ELF-1 (cell line): ENCODE results near the gene TMEM258.
A peak's percentile ranks its signal among the peaks of the same experiment; 100 is the strongest.

ENCODE experiments used
- DNase-seq: peaks from one replicate; pipeline ENCODE4 v3.0.0-alpha.2; 2016; ENCODE audit warnings: low read depth, low spot score

Gene TMEM258

GRCh38 chr11:61792310-61793082 is at the start of gene TMEM258, which contains the start of gene FEN1:
Gene TMEM258 (minus strand): TSS chr11:61792599. CDS start chr11:61792558, 41 bp downstream.
Gene FEN1 (plus strand): TSS chr11:61792911. CDS start chr11:61795362, 2,451 bp downstream.
- DNase-seq, result peak; percentile 96

- no peak for DNase-seq
Measured at GRCh38 chr11:61841636-61842527, 49.5 kb upstream of the TMEM258 start.

GRCh38 chr11:61840371-61840770 is 48.0 kb upstream of the TMEM258 start:
- DNase-seq, result no peak

- no peak for DNase-seq
Measured at GRCh38 chr11:61839742-61840141, 47.3 kb upstream of the TMEM258 start.

GRCh38 chr11:61838921-61839320 is 46.5 kb upstream of the TMEM258 start:
- DNase-seq, result no peak

GRCh38 chr11:61838501-61838900 is 46.1 kb upstream of the TMEM258 start:
- DNase-seq, result no peak

GRCh38 chr11:61837411-61838005 is 45.1 kb upstream of the TMEM258 start:
- no peak for DNase-seq

GRCh38 chr11:61836193-61836592 is 43.8 kb upstream of the TMEM258 start:
- DNase-seq, result no peak

- DNase-seq, result peak; percentile 63
Measured at GRCh38 chr11:61834278-61835048, 42.1 kb upstream of the TMEM258 start.

- DNase-seq, result no peak
Measured at GRCh38 chr11:61833926-61834277, 41.5 kb upstream of the TMEM258 start.

GRCh38 chr11:61833471-61833870 is 41.1 kb upstream of the TMEM258 start:
- no peak for DNase-seq

GRCh38 chr11:61832754-61833153 is 40.4 kb upstream of the TMEM258 start:
- no peak for DNase-seq

GRCh38 chr11:61832207-61832606 is 39.8 kb upstream of the TMEM258 start:
- no peak for DNase-seq

- DNase-seq, result no peak
Measured at GRCh38 chr11:61830237-61831105, 38.1 kb upstream of the TMEM258 start.

GRCh38 chr11:61829806-61830205 is 37.4 kb upstream of the TMEM258 start:
- DNase-seq, result no peak

GRCh38 chr11:61828629-61829407 is 36.4 kb upstream of the TMEM258 start:
- DNase-seq, result peak; percentile 64

GRCh38 chr11:61828379-61828628 is 35.9 kb upstream of the TMEM258 start:
- DNase-seq, result no peak

- peak; percentile 92 for DNase-seq
Measured at GRCh38 chr11:61827571-61828378, 35.4 kb upstream of the TMEM258 start, which contains the start of gene FADS2. Gene FADS2 (plus strand): TSS chr11:61828300. CDS start chr11:61828391, 91 bp downstream.
